Stimulated activated CD8-positive, alpha-beta memory T cell treated with anti-CD3 and anti-CD28 coated beads, Interleukin-4, amount 100 ng/mL, for 1 hour (primary cell): ENCODE measurements around the gene UBLCP1.
"Not testable (repeated sequence)": the region's sequence is repeated elsewhere in the genome, so short reads cannot be mapped to it uniquely, and the experiment has no call there.

Experiments
- DNase-seq, 2 donors: peaks; one replicate each; pipeline ENCODE4 v3.0.0-alpha.2; 2020; ENCODE audit warnings: low read depth in 2 of 2, low spot score in 1 of 2

The UBLCP1 gene

GRCh38 chr5:159249158-159249557, 13.9 kb upstream of the UBLCP1 start:
- no peak for DNase-seq

DNA sequence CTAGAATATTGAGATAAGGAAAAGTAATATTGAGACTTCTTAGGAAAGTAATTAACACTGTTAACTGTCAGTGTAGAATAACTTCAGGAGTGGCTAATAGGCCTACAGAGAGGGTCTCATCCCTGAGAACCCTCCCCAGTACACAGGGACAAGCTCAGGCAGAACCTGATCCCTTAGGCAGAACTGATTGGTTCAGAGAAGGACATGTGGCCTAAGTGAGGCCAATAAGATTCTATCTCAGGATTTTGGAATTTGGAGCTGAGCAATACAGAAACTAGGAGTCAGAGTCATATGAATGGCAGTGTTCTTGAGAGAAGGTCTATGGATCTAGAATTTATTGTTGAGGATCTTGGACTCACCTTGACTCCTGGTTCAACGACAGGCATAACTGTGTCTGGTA, 10.9 kb upstream of the UBLCP1 start:
- DNase-seq = no peak

DNA sequence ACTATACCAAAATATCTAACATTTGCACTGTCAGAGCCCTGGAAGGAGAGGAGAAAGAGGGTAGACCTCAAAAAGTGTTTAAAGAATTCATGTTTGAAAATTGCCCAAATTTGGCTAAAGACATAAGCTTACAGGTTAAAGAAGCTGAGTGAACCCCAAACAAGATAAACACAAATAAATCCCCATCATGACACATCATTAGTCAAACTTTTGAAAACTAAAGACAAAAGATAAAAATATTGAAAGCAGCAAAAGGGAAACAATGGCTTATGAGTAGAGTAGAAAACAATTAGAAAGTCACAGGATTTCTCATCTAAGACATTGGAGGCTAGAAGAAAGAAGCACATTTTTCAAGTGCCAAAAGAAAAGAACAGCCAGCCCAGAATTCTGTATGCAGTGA, 6.1 kb upstream of the UBLCP1 start:
- DNase-seq = no peak

- DNase-seq = no peak
Observed at GRCh38 chr5:159257629-159258283, 5.3 kb upstream of the UBLCP1 start.

DNA sequence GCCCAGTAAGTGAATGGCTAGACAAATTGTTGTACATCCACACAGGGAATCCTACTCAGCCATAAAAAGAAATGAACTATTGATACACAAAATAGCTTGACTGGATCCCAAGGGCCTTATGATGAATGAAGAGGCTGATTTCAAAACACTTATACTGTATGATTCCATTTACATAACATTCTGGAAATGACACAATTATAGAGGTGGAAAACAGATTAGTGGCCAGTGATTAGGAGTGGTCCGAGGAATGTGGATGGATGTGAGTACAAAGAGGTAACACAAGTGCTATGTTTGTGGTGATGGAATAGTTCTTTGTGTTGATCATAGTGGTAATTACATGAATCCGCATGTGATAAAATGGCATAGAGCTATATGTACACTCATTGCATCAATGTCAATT, 4.7 kb upstream of the UBLCP1 start:
- no peak for DNase-seq

- not testable (repeated sequence) for DNase-seq
Observed at GRCh38 chr5:159260212-159260611, 2.9 kb upstream of the UBLCP1 start.

- DNase-seq = no peak
Observed at GRCh38 chr5:159262472-159262858, 625 bp upstream of the UBLCP1 start.

DNA sequence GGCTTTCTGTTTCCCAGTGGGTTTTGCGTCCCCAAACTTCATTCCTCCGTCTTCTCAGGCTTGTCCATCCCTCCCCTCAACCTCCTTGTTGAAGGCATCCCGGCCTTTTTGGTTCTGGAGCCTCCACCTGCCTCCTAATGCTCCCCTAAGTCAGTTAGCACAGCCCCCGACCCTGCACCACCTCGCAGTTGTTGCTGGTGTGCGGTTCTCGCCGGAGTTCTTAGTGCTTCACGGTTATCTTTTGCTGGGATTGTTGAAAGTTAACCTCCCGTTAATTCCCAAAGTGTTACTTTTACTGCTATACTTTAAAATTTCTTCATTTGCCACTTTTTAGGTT, 447 bp downstream of the UBLCP1 start:
- no peak for DNase-seq

GRCh38 chr5:159266764-159267163, 3.7 kb downstream of the UBLCP1 start:
- not testable (repeated sequence) for DNase-seq

- no peak for DNase-seq
Observed at GRCh38 chr5:159269723-159270122, 6.6 kb downstream of the UBLCP1 start.

GRCh38 chr5:159273923-159274322, 10.8 kb downstream of the UBLCP1 start:
- no peak for DNase-seq

DNA sequence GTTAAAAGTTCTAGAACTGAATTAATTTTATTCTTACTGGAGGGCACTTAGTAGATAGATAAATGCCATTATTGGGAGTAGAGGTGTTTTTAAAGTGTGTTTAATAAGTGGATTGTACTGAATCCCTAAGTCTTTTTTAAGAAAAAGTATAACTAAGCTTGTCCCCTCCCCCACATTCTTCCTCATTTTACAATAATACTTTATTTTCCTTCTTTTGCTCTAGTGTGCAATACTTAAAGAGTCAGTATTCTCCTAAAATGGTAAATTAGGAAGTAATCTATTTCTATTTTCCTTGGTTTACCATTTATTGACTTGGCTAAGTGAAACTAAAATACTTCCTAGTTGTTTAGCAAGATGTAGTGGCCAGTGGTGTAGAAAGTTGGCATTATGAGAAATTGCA, 11.6 kb downstream of the UBLCP1 start:
- DNase-seq = no peak

DNA sequence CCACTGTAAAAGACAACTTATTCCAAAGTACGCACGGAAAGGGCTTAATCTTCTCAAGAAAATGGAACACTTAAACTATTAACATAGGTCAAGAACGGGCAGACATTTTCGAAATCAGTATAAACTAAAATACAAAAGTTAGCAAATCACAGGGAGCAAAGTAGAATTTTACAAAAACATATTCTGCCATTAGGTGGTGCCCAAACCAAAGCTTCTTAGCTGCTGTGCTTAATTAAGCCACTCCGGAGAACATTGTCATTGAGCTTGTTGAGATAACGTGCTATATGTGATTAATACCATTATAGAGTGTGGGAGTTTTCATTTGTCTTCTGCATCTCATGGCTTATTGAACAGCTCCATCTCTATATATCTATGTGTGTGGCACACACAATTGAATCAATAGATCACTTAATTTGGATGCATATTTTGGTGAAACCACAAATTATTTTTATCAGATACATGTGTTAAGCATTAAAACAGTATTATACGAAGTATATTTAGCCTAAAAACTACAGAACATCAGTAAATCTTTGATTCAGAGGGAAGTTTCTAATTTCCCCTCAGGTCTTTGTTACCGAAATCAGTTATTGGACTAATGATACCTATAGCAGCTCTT, 23.4 kb downstream of the UBLCP1 start:
- DNase-seq = no peak

GRCh38 chr5:159290741-159291140, 27.7 kb downstream of the UBLCP1 start:
- DNase-seq = no peak

GRCh38 chr5:159294921-159295320, 31.8 kb downstream of the UBLCP1 start:
- no peak for DNase-seq

GRCh38 chr5:159297300-159297699, 34.2 kb downstream of the UBLCP1 start:
- DNase-seq = not testable (repeated sequence)

GRCh38 chr5:159301466-159301865, 38.4 kb downstream of the UBLCP1 start:
- DNase-seq = no peak

DNA sequence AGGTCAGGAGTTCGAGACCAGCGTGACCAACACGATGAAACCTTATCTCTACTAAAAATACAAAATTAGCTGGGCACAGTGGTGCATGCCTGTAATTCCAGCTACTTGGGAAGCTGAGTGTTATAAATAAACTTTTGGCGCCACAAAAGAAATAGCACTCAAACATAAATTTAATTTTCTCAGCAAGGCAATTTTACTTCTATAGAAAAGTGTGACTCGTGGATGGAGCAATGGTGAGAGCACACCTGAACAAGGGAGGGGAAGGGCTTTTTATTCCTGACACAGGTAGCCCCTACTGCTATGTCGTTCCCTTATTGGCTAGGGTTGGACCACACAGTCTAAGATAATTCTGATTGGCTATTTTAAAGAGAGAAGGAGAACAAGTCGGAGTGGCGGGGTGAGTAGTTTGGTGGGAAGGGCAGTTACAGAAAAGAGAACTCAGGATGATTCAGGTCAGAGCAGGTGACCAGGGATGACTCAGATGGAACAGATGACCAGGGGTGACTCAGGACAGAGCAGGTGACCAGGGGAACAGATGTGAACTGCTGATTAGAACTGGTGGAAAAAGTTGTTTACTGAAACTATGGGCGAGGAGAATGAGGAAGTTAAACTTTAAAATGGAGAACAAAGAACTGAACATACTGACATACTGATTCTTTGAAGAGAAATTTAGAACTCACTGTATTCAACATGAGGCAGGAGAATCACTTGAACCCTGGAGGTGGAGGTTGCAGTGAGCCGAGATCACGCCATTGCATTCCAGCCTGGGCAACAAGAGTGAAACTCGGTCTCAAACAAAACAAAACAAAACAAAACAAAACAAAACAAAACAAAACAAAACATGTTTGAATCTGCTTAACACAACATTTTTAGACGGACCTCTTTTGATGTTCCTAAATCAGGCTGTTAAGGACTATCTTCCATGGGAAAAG, 39.1 kb downstream of the UBLCP1 start:
- DNase-seq = not testable (repeated sequence)

- DNase-seq = no peak
Observed at GRCh38 chr5:159303286-159303685, 40.2 kb downstream of the UBLCP1 start.

GRCh38 chr5:159304961-159305595, 42.0 kb downstream of the UBLCP1 start:
- DNase-seq = no peak

DNA sequence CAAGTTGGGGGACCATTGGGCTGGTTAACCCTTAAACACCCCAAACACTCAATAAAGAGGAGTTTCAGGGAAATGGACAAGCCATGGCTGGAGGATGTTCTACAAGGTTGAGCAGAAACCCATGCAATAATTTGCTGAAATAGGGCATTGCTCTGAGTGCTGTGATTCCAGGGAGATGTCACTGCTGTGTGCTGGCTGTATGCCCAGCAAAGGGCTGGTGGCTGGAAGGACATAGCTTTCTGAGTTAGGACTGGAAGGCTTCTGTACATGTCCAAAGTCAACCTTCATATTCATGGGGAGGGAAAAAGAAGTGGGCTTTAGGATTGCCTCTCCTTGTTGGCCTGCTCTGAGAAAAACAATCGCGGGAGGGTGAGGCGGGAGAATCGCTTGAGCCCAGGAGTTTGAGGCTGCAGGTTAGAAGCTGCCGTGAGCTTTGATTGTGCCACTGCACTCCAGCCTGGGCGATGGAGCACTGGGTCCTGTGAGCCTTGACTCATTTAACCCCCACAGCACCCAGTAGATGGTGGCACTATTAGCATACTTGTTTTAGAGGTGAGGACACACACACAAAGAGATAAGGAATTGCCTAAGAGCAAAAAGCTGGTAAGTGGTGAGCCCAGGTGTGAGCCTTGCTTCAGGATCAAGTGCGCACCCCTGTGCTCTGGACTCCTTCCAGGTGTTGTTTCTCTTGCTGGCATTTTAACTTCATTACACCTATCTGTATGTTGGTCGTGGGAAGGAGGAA, 46.8 kb downstream of the UBLCP1 start:
- no peak for DNase-seq
